ENCODE data around the gene GIGYF2. TPM values are rescaled to one million over a fixed set of nuclear protein-coding genes. Genes with fewer than 3 reads are reported as not detected.

The GIGYF2 gene
- total and polyA plus RNA-seq, 2 of the 13 experiments (the other 11 are each of a cell fraction or from before 2014, with no cell fraction given), result 44.9 to 73.5 TPM

GRCh38 chr2:232876978-232877441 lies 179.9 kb downstream of the GIGYF2 start (continued):
- TF ChIP-seq PHF8 (CRISPR knock-in tag; IDR thresholded peaks at IDR 0.05), result peak; percentile 44; the same call in 1 of the 2 replicates
- TF ChIP-seq FLYWCH1 (CRISPR knock-in tag; IDR thresholded peaks at IDR 0.05), result no peak
- no peak for TF ChIP-seq USF2 (IDR thresholded peaks at IDR 0.05; ENCODE audit: low read depth, low read length)
- no peak for TF ChIP-seq USF2 (CRISPR knock-in tag; IDR thresholded peaks at IDR 0.05; ENCODE audit: borderline replicate concordance)
- no peak for TF ChIP-seq FIP1L1 (IDR thresholded peaks at IDR 0.05; ENCODE audit: borderline replicate concordance, insufficient read depth, low read depth, low read length)
- no peak for TF ChIP-seq CCAR2 (optimal IDR thresholded peaks at IDR 0.05; ENCODE audit: low read depth, low read length)
- no peak for TF ChIP-seq ZNF639 (CRISPR knock-in tag; conservative IDR thresholded peaks at IDR 0.05)
- peak; percentile 80 for TF ChIP-seq AGO2 (optimal IDR thresholded peaks at IDR 0.05; ENCODE audit: low read depth, low read length)
- TF ChIP-seq ZNF274 (CRISPR knock-in tag; IDR thresholded peaks at IDR 0.05), result no peak; the same call in 1 of the 2 replicates
- TF ChIP-seq GLI4 (CRISPR knock-in tag; IDR thresholded peaks at IDR 0.05; ENCODE audit: borderline replicate concordance), result no peak; the same call in 1 of the 2 replicates
- TF ChIP-seq ZKSCAN8 (CRISPR knock-in tag; IDR thresholded peaks at IDR 0.05; ENCODE audit: borderline replicate concordance), result no peak
- TF ChIP-seq ATF7-NPFF (CRISPR knock-in tag; IDR thresholded peaks at IDR 0.05; ENCODE audit: low read depth), result no peak
- 0 out of 2 replicates have a peak, but pooled peaks have one; percentile 16 for TF ChIP-seq HOXD1 (CRISPR knock-in tag; IDR thresholded peaks at IDR 0.05)
- no peak for TF ChIP-seq MAFF (IDR thresholded peaks at IDR 0.05; ENCODE audit: low read depth, low read length)
- peak; percentile 40; the same call in 1 of the 2 replicates for TF ChIP-seq PPARG (CRISPR knock-in tag; conservative IDR thresholded peaks at IDR 0.05)
- TF ChIP-seq ZBTB39 (CRISPR knock-in tag; IDR thresholded peaks at IDR 0.05), result 0 out of 2 replicates have a peak, but pooled peaks have one; percentile 65
- TF ChIP-seq FOXM1 (CRISPR knock-in tag; IDR thresholded peaks at IDR 0.05), result no peak
- no peak for TF ChIP-seq SAFB2 (CRISPR knock-in tag; IDR thresholded peaks at IDR 0.05; ENCODE audit: borderline replicate concordance, low read depth)
- TF ChIP-seq ZNF709 (CRISPR knock-in tag; IDR thresholded peaks at IDR 0.05), result 0 out of 2 replicates have a peak, but pooled peaks have one; percentile 2
- TF ChIP-seq ELK4 (CRISPR knock-in tag; IDR thresholded peaks at IDR 0.05; ENCODE audit: borderline replicate concordance), result no peak
- 0 out of 2 replicates have a peak, but pooled peaks have one; percentile 76 for TF ChIP-seq AKAP8 (CRISPR knock-in tag; IDR thresholded peaks at IDR 0.05)
- TF ChIP-seq ZBTB46 (CRISPR knock-in tag; IDR thresholded peaks at IDR 0.05; ENCODE audit: borderline replicate concordance), result no peak
